ENCODE data around the gene SPRR2D.
"Not testable (repeated sequence)": the region's sequence is repeated elsewhere in the genome, so short reads cannot be mapped to it uniquely, and the experiment has no call there.

SPRR2D gene

GRCh38 chr1:153040950-153041631 is at the start of gene SPRR2D:
Gene SPRR2D, minus strand, starts transcription at chr1:153041120. Its CDS starts 774 bp downstream, at chr1:153040346.
- DNase-seq = no peak

DNA sequence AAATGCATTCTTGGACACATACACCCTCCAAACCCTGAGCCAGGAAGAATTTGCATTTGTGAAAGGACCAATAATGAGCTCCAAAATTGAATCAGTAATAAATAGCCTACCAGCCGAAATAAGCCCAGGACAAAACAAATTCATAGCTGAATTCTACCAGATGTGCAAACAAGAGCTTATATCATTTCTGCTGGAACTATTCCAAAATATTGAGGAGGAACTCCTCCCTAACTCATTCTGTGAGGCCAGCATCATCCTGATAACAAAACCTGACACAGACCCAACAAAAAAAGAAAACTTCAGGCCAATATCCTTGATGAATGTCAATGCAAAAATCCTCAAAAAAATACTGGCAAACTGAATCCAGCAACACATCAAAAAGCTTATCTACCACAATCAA is 46.7 kb upstream of the SPRR2D start:
- peak; percentile 69 for DNase-seq

DNA sequence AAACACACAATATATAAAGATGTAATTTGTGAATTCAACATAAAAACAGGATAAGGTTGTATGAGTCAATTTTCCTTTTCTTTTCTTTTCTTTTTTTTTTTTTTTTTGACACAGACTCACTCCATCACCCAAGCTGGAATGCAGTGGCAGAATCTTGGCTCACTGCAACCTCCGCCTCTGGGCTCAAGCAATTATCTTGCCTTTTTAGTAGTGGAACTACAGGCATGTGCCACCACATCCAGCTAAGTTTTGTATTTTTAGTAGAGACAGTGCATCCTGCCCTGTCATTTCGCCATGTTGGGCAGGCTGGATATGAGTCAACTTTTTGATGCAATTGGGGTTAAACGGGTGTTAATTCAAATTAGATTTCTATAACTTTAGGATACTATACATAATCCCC is 40.8 kb upstream of the SPRR2D start:
- DNase-seq = no peak

- DNase-seq = peak; percentile 21
Observed at GRCh38 chr1:153072806-153073726, 32.1 kb upstream of the SPRR2D start.

GRCh38 chr1:153071511-153071910 is 30.6 kb upstream of the SPRR2D start, which contains the start of gene SPRR2B:
Gene SPRR2B, minus strand, starts transcription at chr1:153071611. Its CDS starts 772 bp downstream, at chr1:153070839.
- DNase-seq = no peak

DNA sequence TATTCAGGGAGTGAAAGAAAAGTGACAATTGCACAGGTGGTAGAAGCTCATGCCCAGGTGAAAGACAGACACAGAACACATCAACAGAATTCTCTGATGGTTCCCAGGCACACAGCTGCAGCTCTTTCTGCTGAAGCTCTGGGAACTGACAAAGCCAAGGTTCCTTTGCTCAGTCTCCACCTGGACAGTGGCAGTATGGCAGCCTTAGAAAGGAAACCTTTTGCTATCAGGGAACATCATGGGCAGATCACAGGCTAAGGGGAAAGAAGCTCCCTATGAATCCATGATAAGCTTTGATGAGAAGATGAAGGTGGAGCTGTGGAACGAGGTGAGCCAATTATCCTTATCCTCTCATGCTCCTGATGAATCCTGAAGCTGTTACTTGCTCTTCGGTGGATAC is 29.3 kb upstream of the SPRR2D start:
- no peak for DNase-seq

- DNase-seq = peak; percentile 91
Observed at GRCh38 chr1:153058826-153059784, 18.2 kb upstream of the SPRR2D start.

- DNase-seq = peak; percentile 23
Observed at GRCh38 chr1:153058154-153058553, 17.2 kb upstream of the SPRR2D start.

DNA sequence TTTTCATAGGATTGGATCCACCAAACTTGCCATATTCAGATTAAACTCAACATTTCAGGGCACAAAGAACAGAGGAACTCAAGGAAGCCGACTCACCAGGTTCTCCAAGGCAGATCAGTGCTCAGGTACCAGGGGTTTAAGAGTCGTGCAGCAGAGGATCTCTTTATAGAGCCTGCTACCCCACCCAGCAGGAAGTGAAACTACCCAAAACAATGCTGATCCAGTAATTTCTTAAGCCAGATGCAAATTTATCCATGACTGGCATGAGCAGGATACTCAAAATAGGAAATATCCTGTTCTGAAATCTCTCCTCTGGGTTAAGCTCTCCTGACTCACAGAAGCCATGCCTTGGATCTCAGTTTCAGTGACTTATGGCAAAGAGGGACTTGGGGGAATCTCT is 16.5 kb upstream of the SPRR2D start, which contains the start of gene SPRR2A:
Gene SPRR2A (minus strand): TSS at position 138 of the 400 bp plus-strand sequence. CDS start 777 bp downstream, outside the sequence.
- no peak for DNase-seq

DNA sequence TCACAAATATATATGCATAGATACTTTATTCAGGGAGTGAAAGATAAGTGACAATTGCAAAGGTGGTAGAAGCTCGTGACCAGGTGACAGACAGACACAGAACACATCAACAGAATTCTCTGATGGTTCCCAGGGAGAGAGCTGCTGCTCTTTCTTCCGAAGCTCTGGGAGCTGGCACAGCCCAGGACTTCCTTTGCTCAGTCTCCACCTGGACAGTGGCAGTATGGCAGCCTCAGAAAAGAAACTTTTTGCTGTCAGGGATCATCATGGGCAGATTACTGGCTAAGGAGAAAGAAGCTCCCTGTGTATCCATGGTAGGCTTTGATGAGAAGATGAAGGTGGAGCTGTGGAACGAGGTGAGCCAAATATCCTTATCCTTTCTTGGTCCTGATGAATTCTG is 15.2 kb upstream of the SPRR2D start:
- DNase-seq = not testable (repeated sequence)

DNA sequence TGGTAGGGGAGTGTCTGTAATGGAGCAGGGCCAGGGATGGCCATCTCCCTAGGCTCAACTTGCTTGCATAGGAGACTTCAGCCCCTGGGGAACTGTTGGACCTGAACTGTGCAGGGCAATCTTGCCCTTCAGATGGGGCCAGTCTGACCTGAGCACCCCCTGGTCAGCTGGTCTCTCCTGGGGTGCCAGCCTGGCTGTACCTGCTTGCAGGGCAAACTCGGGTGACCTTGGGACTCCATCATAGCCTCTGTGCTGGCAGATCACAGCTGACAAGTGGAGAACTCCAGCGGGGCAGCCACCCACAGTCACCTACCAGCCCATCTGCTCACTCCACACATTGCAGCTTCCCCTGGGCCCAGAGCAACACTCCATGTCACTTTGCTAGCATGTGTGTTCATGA is 8.3 kb upstream of the SPRR2D start:
- DNase-seq = no peak

DNA sequence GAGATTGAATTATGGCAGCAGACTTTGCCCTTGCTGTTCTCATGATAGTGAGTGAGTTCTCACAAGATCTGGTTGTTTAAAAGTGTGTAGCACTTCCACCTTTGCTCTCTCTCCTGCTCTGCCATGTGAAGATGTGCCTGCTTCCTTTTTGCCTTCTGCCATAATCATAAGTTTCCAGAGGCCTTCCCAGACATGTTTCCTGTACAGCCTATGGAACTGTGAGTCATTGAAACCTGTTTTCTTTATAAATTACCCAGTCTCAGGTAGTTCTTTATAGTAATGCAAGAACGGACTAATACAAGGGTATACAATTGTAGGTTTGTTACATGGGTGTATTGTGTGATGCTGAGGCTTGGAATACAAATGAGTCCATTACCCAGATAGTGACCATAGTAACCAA is 5.7 kb downstream of the SPRR2D start:
- DNase-seq = no peak

DNA sequence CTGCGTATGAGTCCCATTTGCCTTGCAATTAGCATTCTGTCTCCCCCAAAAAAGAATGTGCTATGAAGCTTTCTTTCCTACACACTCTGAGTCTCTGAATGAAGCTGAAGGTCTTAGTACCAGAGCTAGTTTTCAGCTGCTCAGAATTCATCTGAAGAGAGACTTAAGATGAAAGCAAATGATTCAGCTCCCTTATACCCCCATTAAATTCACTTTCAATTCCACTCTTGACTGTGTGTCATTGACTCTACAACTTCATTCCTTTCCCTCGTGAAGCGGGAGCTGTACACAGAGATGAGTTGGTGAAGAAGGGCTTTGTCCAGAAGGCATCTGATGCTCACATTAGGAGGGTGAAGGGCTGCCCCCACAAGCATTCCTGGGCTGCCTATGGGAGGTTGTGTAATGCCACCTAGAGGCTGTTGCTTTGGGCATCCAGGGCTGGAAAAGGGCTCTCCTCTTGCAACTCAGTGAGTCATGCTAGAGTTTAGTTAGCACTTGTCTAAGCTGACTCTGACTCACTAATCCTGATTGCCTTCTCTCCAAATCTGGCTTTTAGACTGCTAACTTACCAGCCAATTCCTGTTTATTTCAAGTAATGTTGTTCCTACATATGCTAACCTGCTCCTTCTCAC is 8.1 kb downstream of the SPRR2D start:
- DNase-seq = peak; percentile 46

DNA sequence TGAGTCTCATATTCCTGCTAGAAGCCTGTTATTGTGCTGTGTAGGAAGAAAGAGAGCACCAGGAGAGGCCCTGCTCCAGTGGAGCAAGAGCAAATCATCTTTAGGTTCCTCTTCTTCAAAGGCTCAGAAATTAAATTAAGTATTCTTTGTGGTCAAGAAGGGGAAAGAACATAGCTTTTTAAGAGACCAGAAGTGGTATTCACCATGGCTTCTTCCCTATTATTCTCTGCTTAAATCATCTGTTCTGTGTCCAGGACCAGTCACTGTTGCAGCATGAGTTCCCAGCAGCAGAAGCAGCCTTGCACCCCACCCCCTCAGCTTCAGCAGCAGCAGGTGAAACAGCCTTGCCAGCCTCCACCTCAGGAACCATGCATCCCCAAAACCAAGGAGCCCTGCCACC is 8.8 kb downstream of the SPRR2D start:
- DNase-seq = no peak

DNA sequence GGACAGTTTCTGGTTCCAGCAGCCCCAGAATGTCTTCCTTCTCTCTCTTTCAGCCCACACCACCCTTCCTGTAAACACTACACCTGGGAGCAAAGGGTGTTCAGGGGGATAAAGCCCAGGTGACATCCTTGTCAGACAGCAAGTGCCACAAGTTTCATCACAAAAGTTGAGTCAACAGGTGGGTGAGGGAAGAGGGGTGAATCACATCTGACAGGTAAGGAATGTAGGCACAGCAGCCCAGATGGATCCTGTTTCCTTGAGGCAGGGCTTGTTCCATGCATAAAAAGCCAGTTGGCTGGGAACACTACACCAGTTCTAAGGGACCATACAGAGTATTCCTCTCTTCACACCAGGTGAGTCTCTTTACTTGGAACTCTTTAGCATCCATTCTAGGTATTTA is 10.0 kb downstream of the SPRR2D start, which contains the start of gene SPRR1B:
Gene SPRR1B (plus strand): TSS at position 309 of the 400 bp plus-strand sequence. CDS start 1,143 bp downstream, outside the sequence.
- no peak for DNase-seq

GRCh38 chr1:153028766-153029165 is 12.2 kb downstream of the SPRR2D start:
- no peak for DNase-seq

DNA sequence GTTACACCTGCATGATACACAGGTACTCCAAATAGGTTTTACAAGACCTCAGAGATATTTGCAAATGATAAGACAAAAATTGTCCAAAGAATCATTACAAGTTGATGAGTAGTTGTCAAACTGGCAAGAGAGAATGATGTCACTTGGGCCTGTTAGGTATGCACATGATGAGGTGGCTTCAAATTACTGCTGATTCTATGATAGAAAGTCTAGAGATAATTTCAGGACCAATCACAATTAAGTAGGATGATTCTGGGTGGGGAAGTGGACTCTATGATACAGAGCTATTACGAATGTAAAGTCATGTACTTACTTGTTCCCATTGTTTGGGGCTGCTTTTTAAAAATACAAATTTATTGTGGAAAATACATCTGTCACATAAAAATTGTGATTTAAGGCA is 15.1 kb downstream of the SPRR2D start:
- no peak for DNase-seq

GRCh38 chr1:153024413-153024812 is 16.5 kb downstream of the SPRR2D start:
- DNase-seq = no peak

DNA sequence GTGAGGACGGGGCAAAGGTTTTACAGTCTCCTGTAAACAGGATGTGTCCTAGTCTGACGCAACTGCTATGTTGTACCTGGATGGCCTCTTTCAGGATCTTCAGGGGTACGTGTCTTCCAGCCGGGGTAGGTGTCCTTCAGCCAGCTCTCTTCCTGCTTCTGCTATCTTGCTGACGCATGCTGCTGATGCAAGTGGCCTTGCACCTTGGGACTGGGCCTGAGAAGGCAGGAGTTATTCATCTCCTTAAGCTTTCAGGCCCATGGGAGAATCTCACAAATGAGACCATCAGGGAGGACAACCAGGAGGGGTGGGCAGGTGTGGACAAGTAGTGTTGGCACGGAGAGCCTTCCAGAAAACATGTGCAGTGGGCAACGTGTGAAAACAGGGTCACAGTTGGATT is 17.8 kb downstream of the SPRR2D start:
- no peak for DNase-seq

- DNase-seq = peak; percentile 6
Observed at GRCh38 chr1:153022340-153022739, 18.6 kb downstream of the SPRR2D start.

DNA sequence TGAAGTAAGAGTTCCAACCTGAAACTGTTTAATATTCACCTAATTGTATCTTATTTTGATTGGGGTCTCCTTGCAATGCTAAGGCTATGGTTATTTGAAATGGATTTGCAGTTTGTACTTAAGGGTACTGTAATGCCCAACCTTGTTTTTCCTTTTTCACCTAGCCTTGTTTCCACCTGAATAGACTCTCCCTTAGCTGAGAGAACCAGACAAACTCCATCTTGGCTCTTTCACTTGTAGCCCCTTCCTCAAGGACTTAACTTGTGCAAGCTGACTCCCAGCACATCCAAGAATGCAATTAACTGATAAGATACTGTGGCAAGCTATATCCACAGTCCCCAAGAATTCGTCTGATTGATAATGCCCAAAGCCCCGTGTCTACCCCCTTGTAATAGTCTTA is 19.1 kb downstream of the SPRR2D start:
- not testable (repeated sequence) for DNase-seq

DNA sequence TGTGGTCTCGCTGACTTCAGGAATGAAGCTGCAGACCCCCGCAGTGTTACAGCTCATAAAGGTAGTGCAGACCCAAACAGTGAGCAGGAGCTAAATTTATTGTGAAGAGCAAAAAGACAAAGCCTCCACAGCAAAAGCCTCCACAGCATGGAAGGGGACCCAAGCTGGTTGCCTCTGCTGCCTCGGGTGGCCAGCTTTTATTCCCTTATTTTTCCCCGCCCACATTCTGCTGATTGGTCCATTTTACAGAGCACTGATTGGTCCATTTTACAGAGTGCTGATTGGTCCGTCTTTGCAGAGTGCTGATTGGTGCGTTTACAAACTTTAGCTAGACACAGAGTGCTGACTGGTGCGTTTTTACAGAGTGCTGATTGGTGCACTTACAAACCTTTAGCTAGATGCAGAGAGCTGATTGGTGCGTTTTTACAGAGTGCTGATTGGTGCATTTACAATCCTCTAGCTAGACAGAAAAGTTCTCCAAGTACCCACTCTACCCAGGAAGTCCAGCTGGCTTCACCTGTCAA is 29.6 kb downstream of the SPRR2D start:
- DNase-seq = not testable (repeated sequence)

Measured in hematopoietic multipotent progenitor cell treated with erythropoietin and hydrocortisone succinate and interleukin-3 and kit ligand, for 6 days (in vitro differentiated cells).